NCI-H446 treated with DMSO at 0.1 percent for 48 hours (cell line): ENCODE measurements around the gene ARIH2.

Experiments used
- DNase-seq: peaks from one replicate; lab custom pipeline; 2025; lab: John Stamatoyannopoulos, UW

Gene ARIH2

DNA sequence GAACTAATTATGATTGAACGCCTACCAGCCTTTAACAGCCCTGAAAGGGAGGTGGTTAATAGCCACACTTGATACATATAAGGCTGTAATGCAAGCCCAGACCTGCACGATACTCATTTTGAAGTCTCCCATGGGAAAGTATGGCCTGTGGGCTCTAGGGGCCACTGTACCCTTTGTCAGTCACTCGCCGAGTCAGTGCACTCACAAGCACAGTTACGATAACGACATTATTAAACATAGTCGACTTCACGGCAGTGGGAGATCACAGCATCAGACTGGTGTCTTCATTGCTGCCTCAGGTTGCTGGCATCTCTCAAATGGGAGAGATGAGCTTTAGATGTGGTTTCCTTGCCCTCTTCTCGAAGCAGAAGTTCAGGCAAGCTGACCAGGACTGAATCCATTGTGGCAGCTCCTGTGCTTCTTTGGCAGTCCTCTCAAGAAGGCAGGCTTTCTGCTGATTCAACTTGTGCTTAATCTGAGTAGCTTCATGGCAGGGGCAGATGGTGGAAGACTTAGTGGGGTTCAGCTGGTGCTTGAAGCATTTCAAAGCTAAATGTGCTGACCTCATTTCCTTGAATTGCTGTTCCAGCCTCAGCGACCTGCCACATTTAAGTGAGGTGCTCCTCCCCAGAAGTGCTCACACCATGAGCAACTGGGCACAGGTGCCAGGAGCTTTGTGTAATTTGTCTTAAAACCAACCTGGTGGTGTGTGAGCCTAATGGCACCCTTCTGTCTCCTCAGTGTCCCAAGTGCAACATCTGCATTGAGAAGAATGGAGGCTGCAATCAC is 55.6 kb downstream of the ARIH2 start:
- no peak for DNase-seq

DNA sequence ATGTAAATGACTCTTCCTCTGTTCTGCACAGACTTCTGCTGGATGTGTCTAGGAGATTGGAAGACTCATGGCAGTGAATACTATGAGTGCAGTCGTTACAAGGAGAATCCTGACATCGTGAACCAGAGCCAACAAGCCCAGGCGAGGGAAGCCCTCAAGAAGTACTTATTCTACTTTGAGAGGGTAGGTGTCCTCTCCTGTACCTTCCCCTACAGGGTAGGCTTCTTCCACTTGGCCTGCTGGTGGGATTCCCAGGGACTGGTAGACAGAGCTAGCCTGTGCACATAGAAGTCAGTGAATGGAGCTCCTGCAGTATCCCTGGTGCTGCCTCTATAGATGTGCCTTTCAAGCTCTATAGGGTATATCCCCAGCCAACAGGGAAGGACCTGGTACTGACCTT is 60.8 kb downstream of the ARIH2 start:
- no peak for DNase-seq

DNA sequence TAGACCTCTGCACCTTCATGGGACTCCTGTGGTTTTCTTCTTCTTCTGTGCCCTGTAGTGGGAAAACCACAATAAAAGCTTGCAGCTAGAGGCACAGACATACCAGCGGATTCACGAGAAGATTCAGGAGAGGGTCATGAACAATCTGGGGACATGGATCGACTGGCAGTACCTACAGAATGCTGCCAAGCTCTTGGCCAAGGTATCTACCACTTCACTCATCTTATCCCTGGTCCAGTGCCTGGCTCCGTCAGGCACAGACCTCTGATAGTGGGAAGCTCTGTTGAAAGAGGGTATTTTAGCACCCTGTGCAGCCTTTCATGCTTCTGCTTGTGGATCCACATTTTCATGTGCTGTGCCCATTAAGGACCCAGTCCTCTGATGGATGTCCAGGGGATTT is 61.7 kb downstream of the ARIH2 start:
- DNase-seq = no peak

DNA sequence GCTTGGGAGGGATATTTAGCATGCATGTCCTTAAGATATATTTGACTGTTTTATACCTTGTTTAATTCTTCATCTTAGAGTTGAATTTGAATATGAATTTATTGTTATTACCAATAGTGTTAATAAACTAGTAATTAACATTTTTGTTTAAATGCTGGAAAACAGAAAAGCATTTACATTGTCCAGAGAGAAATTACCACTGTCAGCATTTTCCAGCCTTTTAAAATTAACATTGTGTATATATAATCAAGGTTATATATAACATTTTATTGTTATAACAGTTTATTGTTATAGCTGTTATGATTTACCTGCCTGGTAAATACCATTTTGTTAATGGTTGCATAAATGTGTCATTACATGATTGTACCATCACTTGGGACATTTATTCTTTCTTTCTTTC is 63.4 kb downstream of the ARIH2 start:
- no peak for DNase-seq

DNA sequence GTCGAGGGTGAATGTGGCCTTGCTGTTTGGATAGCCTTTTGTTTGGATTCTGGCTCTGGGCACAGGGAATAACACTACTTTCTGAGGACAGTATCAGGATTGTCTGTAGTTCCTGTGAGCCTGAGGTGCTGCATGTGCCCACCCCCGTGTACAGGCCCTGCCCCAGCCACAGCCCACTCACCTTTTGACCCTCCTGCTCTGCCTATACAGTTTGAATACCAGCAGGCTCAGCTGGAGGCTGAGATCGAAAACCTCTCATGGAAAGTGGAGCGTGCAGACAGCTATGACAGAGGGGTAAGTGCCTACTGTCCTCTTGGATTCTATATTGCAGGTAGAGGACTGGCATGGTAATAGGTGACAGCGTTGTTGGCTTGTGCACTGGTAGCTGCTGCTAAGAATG is 64.0 kb downstream of the ARIH2 start:
- no peak for DNase-seq

DNA sequence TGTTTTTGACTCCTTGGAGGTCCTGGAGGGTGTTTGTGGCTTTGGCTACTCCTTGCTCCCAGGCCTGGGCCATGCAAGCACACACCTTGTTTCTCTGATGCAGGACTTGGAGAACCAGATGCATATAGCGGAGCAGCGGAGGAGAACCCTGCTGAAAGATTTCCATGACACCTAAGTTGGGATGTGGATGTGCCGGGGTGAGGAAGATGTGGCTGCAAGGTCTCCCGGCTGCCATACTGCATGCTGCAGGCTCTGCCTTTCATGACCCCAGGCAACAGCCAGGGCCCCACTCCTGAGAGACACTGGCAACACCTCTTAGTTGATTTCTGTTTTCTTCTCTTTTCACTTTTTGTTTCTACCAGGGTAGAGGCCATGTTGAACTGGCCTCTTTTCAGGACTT is 64.5 kb downstream of the ARIH2 start:
- DNase-seq = no peak

DNA sequence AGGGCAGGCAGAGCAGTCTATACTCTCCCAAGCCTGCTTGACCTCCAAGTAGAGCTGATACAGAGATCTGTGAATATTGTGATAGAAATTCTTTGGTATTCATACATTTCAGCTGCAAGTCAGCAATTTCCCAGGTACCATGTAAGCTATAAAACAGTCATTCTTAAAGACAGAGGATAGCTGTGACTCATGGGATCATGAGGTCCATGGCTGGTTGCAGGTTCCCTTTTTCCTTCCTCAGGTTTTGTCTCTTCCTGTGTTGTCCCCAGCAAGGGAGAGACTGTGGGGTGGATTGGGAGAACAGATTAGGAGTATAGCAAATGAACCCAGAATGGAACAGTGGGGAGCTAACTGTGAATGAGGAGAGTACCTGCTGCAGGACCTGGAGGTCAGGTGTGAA is 66.0 kb downstream of the ARIH2 start:
- no peak for DNase-seq

DNA sequence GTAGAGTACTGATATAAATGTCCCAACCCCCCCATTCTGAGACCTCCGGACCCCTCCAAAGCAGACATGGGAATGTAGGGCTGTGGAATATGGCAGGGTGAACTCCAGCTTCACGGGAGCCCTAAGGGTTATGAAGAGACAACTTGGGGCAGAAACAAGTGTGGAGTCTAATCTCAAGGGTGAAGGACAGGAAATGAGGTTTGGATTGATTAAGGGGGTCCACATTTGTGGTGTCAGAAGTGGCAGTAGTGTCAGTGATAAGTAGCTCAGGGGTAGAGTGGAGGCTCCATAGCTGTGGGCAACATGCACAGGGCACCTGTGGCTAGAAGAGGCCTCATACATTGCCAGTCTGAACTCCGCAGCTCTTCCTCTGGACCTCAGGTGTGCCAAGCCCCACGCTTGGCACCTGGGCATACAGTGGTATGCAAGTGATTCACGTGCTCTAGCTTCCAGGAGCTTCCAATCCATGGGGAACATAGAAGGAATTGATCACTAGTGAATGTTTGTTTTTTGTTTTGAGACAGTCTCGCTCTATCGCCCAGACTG is 67.3 kb downstream of the ARIH2 start:
- no peak for DNase-seq

DNA sequence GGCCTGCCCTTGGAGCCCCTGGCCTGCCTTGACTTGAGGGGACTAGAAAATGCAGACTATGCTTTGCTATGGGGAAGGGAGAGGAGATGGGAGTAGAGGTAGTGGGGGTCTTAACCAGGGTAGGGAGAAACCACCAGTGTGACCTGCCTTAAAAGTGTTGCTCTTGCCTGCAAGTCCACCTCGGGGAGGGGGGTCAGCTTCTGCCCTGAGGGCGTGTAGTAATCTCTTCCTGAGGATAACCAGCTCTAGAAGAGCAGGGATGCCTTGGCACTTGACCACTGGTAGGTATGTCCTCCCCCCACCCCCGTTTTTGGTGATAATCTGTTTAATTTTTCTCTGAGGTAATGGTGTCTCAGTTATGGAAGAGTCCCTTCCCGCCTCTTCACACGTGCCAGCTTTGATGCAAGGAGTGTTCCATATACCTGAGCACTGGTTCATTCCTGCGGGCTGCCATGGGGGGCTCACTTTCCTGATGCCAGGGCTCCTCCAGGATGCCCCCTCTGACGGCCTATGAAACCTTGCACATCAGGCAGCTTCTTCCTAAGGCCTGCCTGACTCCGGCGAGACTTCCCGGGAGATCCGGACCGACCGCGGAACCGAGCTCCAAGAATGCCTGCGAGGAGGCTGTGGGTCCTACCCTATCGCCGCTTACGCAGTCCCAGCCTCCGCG is 70.6 kb downstream of the ARIH2 start:
- no peak for DNase-seq

DNA sequence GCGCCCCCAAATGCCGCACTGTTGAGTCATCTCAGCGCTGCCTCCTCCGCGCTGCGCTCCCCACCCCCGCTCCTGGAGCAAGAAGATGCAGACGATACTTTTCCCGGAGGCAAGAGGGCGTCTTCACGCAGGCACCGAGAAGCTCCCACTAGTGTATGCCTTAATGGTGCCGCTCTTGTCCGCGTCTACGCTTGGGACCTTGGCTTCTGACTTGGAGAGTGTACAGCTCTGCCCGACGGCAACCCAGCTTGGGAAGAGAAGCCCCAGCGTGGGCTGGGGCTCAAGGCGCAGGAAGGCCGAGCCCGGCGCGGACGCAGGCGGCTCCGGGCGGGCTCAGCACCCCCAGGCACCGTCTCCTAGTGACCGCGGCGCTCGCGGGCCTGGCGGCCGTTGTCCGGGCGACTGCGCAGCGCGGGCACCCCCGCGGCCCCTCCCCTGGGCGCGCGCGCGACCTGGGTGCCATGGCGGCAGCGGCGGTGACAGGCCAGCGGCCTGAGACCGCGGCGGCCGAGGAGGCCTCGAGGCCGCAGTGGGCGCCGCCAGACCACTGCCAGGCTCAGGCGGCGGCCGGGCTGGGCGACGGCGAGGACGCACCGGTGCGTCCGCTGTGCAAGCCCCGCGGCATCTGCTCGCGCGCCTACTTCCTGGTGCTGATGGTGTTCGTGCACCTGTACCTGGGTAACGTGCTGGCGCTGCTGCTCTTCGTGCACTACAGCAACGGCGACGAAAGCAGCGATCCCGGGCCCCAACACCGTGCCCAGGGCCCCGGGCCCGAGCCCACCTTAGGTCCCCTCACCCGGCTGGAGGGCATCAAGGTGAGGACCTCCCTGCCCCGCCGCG is 71.4 kb downstream of the ARIH2 start, which contains the start of gene P4HTM:
TSS of gene P4HTM (plus strand) at position 446 of the 840 bp plus-strand sequence. CDS start at position 462, 16 bp downstream.
- DNase-seq = peak; percentile 44

DNA sequence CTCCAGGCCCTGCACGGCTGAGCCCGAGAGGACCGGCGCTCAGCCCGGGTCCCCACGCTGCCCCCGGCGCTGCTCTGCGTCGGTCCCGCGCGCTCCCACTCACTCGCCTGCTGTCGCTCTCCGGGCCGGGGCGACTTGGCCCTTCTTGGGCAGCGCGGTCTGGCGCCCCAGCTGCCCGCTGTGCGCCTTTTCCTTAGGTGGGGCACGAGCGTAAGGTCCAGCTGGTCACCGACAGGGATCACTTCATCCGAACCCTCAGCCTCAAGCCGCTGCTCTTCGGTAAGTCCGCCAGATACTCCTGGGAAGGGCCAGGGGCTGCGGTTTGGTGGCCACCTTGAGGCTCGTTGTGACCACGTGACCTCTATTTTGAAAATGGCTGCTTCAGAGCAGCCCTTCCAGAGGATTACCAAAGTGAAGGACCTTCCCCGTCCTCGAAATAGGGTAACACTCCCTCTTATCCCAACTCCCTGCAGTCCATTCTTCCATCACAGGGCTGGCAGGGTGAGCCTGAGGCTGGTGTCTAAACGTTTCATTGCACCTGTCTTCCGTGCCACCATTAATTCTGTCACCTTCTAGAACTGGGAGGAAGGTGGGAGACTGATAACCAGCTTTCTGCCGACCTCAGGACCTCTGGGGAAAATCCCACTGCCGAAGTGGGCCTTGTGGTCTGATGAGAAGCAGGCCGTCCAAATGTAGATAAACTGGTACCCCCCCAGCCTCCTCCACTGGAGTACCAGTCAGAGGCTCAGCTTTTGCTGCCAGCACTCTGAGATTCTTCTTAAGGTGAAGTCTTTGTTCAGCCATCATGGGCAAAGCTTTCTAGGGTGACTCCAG is 72.2 kb downstream of the ARIH2 start:
- no peak for DNase-seq

DNA sequence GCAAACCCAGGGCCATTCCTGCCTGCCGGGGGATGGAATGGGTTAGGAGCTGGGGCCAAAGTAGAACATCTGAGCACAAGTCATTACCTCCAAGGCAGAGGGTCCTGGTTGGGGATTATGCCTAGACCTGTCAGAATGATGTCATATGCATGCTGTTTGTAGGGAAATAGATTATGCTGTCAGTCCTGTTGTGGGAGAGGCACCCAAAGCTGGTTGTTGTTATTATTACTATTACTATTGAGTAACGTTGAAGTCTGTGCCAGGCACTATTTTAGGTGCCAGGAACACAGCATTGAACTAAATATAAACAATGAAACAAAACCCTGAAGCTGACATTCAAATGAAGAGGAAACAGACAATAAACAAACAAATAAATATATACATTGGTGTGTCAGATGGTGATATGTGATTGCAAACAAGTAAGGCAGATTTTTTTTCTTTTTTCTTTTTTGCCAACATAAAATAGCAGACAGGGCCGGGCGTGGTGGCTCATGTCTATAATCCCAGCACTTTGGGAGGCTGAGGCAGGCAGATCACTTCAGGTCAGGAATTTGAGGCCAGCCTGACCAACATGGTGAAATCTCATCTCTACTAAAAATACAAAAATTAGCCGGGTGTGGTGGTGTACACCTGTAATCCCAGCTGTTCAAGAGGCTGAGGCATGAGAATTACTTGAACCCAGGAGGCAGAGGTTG is 73.4 kb downstream of the ARIH2 start:
- no peak for DNase-seq

DNA sequence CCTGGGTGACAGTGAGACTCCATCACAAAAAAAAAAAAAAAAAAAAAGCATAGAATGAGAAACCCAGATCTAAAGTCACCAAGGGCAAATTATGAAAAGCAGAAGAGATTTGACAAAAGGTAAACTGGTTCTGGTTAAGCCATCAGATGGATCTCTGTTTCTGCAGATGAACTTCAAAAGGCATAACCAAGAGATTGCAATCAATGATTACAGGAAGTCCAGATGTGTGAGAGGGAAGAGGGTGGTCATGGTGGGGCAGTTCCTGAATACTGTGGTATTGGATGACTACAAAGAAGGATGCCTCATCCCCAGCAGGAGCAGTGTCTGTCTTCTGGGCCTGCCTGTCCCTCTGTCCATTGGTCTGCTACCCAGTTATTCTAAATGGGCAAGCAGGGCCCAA is 75.2 kb downstream of the ARIH2 start:
- no peak for DNase-seq

DNA sequence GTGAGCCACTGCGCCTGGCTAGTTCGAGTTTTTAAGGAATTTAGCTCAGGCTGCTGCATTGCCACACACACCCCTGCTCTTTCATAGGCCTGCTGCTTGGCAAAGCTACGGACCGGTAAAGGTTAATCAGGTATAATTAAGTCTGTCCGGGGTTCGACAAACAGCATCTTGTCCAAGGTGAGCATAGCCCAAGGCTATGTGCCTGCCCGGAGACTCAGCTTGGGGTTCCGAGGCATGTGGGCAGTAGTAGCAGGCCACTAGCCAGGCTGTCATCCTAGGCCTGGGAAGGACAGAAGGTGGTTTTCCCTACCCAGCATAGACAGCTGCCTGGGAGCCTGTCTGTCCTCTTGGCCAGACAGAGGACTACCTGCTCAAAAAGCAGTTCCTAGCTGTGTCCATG is 78.0 kb downstream of the ARIH2 start:
- no peak for DNase-seq

DNA sequence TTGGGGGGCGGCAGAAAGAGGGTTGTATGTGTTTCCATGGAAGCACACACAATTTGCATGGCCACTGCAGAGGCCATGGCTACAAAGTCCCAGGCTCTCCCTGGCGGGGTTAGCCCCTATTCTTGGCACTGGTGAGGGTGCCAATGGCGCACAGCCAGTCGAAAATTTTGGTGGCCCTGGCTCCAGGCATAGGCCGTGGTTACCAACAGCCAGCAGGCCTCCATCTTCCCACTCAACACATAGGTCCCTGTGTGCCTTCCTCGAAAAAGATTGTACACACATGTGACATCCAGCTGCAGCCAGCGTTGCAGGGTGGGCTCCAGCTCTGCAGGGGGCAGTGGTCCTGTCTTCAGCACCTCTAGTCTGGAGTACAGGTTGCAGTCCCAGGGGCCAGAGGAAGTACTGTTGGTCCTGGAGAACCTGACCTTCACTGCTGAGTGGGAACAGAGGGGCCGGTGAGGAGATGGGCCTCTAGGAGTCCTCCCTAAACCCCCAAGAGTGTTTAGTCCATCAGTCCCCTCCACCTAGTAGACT is 78.5 kb downstream of the ARIH2 start:
- DNase-seq = no peak

DNA sequence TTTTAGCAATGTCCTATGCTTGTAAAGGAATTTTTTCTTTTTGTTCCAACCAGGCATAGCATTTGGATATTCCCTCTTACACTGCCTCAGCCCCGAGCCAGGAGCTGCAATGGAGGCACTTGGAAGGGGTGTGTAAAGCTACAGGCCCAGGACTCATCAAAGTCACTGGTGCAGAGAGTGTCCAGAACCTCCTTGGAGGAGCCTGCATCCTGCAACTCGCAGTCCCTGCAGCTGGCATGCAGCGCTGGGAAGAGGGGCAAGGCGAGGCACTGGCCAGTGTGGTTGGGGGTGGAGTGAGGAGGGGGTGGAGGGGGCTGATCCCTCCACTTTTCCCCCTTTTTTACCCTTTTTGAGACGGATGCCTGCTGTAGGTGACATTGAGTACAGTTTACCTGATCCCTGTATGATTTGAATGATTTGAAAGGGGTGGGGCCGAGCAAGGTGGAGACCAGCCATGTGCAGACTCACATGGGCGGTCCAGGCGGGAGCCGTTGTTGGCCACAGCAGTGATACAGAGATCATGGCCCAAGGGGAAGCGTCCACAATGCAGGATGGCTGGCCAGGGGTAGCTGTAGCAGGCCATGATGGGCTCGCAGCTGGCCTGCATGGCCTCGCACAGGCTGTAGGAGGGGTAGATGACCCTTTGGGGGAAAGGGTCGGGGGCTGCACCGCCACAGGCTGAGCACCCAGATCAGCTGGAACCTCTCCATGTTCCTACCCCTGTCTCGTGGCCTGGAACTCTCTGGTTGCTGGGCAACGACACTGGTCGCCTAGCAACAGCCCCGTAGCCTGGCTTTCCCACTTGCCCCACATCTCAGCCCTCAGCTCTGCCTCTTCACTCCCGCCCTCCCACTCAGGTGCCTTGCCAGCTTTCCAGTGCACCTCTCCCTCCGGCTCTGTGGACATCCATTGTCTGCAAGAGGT is 79.3 kb downstream of the ARIH2 start:
- DNase-seq = no peak

DNA sequence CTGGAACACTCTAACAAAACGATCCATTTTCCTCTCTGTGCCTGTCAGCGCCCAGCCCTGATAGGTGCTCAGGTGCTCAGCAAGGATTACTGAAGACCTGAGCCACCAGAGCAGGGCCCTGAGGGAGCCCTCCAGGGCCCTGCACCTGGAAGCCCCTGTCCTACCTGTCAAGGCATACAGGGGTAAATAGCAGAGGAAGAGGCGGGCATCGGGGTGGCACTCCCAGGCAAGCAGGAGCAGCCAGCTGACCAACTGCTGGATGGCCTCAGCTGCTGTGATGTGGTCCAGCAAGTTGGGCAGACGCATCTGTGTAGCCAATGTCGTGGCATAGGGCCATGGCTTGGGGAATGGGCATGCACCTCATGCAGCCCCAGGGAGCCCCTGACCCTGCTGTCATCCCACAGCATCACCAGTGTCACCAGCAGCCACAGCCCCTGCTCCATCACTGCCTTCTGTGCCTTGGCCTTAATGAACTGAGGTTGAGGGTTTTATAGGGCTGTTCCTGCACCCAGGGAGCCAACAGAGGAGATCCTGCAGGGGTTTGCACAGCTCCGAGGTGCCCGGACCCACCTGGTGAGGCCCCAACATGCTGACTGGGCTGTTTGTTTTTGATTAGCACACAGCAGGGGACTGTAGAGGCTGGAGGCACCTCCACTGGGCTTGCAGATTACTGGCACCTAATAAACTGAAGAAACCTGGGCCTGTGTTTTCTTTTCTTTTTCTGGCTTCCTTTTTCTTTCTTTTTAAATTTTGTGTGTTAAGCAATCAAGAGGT is 80.6 kb downstream of the ARIH2 start:
- DNase-seq = no peak

DNA sequence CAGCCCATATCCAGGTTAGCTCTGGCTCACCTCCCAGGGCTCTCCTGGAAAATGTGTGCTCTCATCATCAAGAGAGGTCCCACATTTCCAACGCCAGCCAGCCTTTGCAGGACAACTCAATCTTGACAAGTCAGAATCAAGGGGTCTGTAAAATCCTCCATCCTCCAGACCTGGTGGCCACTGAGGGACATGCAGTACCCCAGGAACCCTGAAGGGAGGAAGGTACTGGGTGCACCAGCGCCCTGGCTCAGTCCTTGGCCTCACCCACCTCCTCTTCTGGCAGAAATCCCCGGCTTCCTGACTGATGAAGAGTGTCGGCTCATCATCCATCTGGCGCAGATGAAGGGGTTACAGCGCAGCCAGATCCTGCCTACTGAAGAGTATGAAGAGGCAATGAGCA is 82.5 kb downstream of the ARIH2 start:
- DNase-seq = no peak
